ENCODE measurements around the gene SIGMAR1.

- TF ChIP-seq CTCF (IDR thresholded peaks at IDR 0.05 in 8 of 11, conservative IDR thresholded peaks at IDR 0.05 in 3 of 11) (no peak), POLR2A (IDR thresholded peaks at IDR 0.05) (no peak), POLR2AphosphoS5 (IDR thresholded peaks at IDR 0.05) (no peak)
Measured at GRCh38 chr9:34587271-34587670, 50.3 kb downstream of the SIGMAR1 start.

All from spleen (tissue), 7 donors.